Smooth muscle cell (in vitro differentiated cells): ENCODE results near the gene ACP2. TPM values are rescaled to one million over a fixed set of nuclear protein-coding genes. Genes with fewer than 3 reads are reported as not detected.
"Not testable (repeated sequence)": the region's sequence is repeated elsewhere in the genome, so short reads cannot be mapped to it uniquely, and the experiment has no call there.

Experiments used
- DNase-seq: peaks from one replicate; lab custom pipeline; 2025; ENCODE audit not compliant: unreplicated experiment; lab: John Stamatoyannopoulos, UW
- H2AFZ ChIP-seq: fragments of 200-600 bp; sonication (generic); 2 replicates; pipeline ENCODE4 v1.6.0; 2016; ENCODE audit warnings: antibody characterized with exemption, low read depth, mild to moderate bottlenecking
- H3F3A ChIP-seq: fragments of 200-600 bp; sonication (generic); 2 replicates; pipeline ENCODE4 v1.6.0; 2017; ENCODE audit warnings: antibody characterized with exemption, low read depth
- H3K27ac ChIP-seq: fragments of 200-600 bp; sonication (generic); 2 replicates; pipeline ENCODE4 v1.5.1; 2016; ENCODE audit warnings: low read depth, mild to moderate bottlenecking
- H3K27me3 ChIP-seq: fragments of 200-600 bp; sonication (generic); 2 replicates; pipeline ENCODE4 v1.6.1; 2016; ENCODE audit warnings: low read depth, mild to moderate bottlenecking
- H3K36me3 ChIP-seq: fragments of 200-600 bp; sonication (generic); 2 replicates; pipeline ENCODE4 v1.5.1; 2016; ENCODE audit warnings: low read depth
- H3K4me1 ChIP-seq: fragments of 200-600 bp; sonication (generic); 2 replicates; pipeline ENCODE4 v1.5.1; 2016; ENCODE audit warnings: low read depth
- H3K4me2 ChIP-seq: fragments of 200-600 bp; sonication (generic); 2 replicates; pipeline ENCODE4 v1.6.0; 2016; ENCODE audit warnings: mild to moderate bottlenecking
- H3K4me3 ChIP-seq: fragments of 200-600 bp; sonication (generic); 2 replicates; pipeline ENCODE4 v1.5.1; 2016; ENCODE audit warnings: mild to moderate bottlenecking
- H3K79me2 ChIP-seq: fragments of 200-600 bp; sonication (generic); 2 replicates; pipeline ENCODE4 v1.6.0; 2016; ENCODE audit warnings: low read depth, mild to moderate bottlenecking
- H3K9ac ChIP-seq: fragments of 200-600 bp; sonication (generic); 2 replicates; pipeline ENCODE4 v1.6.0; 2016; ENCODE audit warnings: low read depth
- H3K9me3 ChIP-seq: fragments of 200-600 bp; sonication (generic); replicated peaks from 2 replicates; pipeline ENCODE4 v1.5.1; 2016; ENCODE audit warnings: low read depth
- H4K20me1 ChIP-seq: fragments of 200-600 bp; sonication (generic); 2 replicates; pipeline ENCODE4 v1.6.0; 2016; ENCODE audit warnings: low read depth
- WGBS: methylation state at CpG from one replicate; pipeline ENCODE4 v1.1.7; 2016; ENCODE audit warnings: low lambda C conversion rate; 5-methylcytosine and 5-hydroxymethylcytosine counted together
- polyA plus RNA-seq: library from polyadenylated mRNA; unstranded; fragments of >200 nt; fragmentation: Nextera tagmentation; extraction: Ambion mirVana; gene quantifications from 2 replicates; pipeline ENCODE4 v1.2.1, GENCODE V29; 2016
- total RNA-seq: library from RNA; depleted of rRNA; stranded (reverse); fragments of >200 nt; gene quantifications from 2 replicates; pipeline ENCODE4 v1.2.3, GENCODE V29; 2014
- TF ChIP-seq, protein P1 (sequence below): fragments of 200-600 bp; sonication (generic); IDR thresholded peaks from 2 replicates; pipeline ENCODE4 v1.5.1; 2017; ENCODE audit warnings: borderline replicate concordance, mild to moderate bottlenecking, antibody characterized with exemption; ENCODE audit not compliant: insufficient read depth, poor library complexity, severe bottlenecking

ACP2 gene
- total and polyA plus RNA-seq, 2 experiments from 2014 or later = 26.3 to 62.4 TPM

DNA sequence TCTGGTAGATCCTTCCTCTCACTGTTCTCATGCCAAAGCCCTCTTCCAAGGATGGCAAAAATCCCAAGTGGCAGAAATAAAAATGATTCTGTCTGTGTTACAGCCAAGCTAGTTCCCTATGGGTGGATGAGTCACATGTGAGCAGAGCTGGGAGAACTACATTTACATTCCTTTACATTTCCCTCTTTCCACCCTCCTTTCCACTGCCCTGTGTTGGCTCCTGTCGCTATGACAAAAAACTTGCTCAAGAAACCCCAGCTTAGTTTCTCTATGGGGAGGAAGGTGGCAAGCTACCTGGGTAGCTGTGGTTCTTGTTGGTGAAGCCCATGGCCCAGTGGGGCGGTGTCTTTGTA is 44.0 kb downstream of the ACP2 start:
- no peaks in the 10 kb centered on the region for H3K36me3 ChIP-seq
- H3K4me3 ChIP-seq = no peak overlapping the region
- peaks cover 2% of the 10 kb centered on the region for H3K4me1 ChIP-seq
- TF ChIP-seq, protein P1, sequence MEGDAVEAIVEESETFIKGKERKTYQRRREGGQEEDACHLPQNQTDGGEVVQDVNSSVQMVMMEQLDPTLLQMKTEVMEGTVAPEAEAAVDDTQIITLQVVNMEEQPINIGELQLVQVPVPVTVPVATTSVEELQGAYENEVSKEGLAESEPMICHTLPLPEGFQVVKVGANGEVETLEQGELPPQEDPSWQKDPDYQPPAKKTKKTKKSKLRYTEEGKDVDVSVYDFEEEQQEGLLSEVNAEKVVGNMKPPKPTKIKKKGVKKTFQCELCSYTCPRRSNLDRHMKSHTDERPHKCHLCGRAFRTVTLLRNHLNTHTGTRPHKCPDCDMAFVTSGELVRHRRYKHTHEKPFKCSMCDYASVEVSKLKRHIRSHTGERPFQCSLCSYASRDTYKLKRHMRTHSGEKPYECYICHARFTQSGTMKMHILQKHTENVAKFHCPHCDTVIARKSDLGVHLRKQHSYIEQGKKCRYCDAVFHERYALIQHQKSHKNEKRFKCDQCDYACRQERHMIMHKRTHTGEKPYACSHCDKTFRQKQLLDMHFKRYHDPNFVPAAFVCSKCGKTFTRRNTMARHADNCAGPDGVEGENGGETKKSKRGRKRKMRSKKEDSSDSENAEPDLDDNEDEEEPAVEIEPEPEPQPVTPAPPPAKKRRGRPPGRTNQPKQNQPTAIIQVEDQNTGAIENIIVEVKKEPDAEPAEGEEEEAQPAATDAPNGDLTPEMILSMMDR = no peak
- H2AFZ ChIP-seq = peak overlapping the region; percentile 61
- no peaks in the 10 kb centered on the region for H3K79me2 ChIP-seq
- WGBS = 39% methylated on average over 2 of the region's 2 CpGs
- H3K9ac ChIP-seq = no peak overlapping the region
- no peaks in the 10 kb centered on the region for H3K9me3 ChIP-seq
- peaks cover 5% of the 10 kb centered on the region for H3F3A ChIP-seq
- no peaks in the 10 kb centered on the region for H3K27me3 ChIP-seq
- no peaks in the 10 kb centered on the region for H4K20me1 ChIP-seq
- no peak for DNase-seq
- peak overlapping the region; percentile 12 for H3K27ac ChIP-seq
- peak overlapping the region; percentile 50 for H3K4me2 ChIP-seq

GRCh38 chr11:47202576-47202975 is 46.0 kb downstream of the ACP2 start:
- TF ChIP-seq, protein P1 = no peak
- peaks cover 2% of the 10 kb centered on the region for H3K4me1 ChIP-seq
- H3K4me3 ChIP-seq = no peak overlapping the region
- no peak overlapping the region for H2AFZ ChIP-seq
- DNase-seq = no peak
- H3K4me2 ChIP-seq = no peak overlapping the region
- no peaks in the 10 kb centered on the region for H3K27me3 ChIP-seq
- H3K36me3 ChIP-seq = no peaks in the 10 kb centered on the region
- no peaks in the 10 kb centered on the region for H4K20me1 ChIP-seq
- no peak overlapping the region for H3K27ac ChIP-seq
- no peaks in the 10 kb centered on the region for H3K79me2 ChIP-seq
- peaks cover 5% of the 10 kb centered on the region for H3F3A ChIP-seq
- H3K9ac ChIP-seq = no peak overlapping the region
- WGBS = 92% methylated on average over 5 of the region's 5 CpGs
- H3K9me3 ChIP-seq = no peaks in the 10 kb centered on the region

DNA sequence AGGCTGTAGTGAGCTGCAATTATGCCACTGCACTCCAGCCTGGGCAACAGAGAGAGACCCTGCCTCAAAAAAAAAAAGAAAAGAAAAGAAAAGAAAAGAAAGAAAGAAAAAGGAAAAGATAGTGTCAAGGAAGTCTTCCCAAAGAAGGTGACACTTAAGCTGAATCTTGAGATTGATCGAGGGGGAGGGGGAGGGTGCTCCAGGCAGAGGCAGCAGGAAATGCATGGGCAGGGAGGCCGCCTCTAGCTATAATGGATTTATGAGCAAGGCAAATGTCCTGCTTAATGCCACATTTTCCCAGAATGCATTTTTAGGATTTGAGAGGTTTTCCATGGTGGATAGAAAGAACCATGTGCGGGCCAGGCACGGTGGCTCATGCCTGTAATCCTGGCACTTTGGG is 47.6 kb downstream of the ACP2 start:
- Histone ChIP-seq H3K9me3 (no peaks in the 10 kb centered on the region), H3K4me3 (no peak overlapping the region), H3K27me3 (no peaks in the 10 kb centered on the region), H3K9ac (no peak overlapping the region), H3K36me3 (no peaks in the 10 kb centered on the region), H4K20me1 (no peaks in the 10 kb centered on the region), H3K4me1 (peaks cover 2% of the 10 kb centered on the region), H2AFZ (no peak overlapping the region), H3K79me2 (no peaks in the 10 kb centered on the region), H3F3A (peaks cover 5% of the 10 kb centered on the region), H3K4me2 (no peak overlapping the region), H3K27ac (no peak overlapping the region)
- 85% methylated on average over 4 of the region's 4 CpGs for WGBS
- DNase-seq = no peak
- TF ChIP-seq, protein P1 = no peak

DNA sequence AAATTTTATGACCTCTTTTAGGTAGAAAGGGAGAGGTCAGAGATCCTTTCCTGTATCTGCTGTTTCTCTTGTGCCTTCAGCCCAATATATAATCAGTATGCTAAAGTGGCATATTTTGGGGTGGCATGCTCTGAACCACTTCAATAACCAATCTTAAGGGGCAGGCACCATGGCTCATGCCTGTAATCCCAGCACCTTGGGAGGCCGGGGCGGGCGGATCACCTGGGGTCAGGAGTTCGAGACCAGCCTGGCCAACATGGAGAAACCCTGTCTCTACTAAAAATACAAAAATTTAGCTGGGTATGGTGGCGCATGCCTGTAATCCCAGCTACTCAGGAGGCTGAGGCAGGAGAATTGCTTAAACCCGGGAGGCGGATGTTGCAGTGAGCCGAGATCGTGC is 50.5 kb downstream of the ACP2 start:
- H4K20me1 ChIP-seq, H3K4me3 ChIP-seq, H3K27me3 ChIP-seq, H3K9me3 ChIP-seq, H3F3A ChIP-seq, H3K4me2 ChIP-seq, H3K4me1 ChIP-seq, H3K36me3 ChIP-seq, DNase-seq, H3K79me2 ChIP-seq, H2AFZ ChIP-seq, H3K9ac ChIP-seq, H3K27ac ChIP-seq: not testable (repeated sequence)
- WGBS = 97% methylated on average over 9 of the region's 9 CpGs
